Tibial nerve (tissue), 4 donors: ENCODE results near the gene GALM.

Experiments
- CTCF ChIP-seq, 5 experiments: fragments of 200-600 bp in 3 of 5; fragments of 450-650 bp in 2 of 5; sonication (generic) in 3 of 5; IDR thresholded peaks; one replicate each; pipeline ENCODE4 v1.5.1; 2016 to 2019; ENCODE audit warnings: antibody characterized with exemption in 5 of 5, mild to moderate bottlenecking in 3 of 5, moderate library complexity in 2 of 5
- EP300 ChIP-seq, 2 donors: sonication (generic); formaldehyde crosslinking; IDR thresholded peaks; one replicate each; pipeline ENCODE4 v1.6.1; 2017; ENCODE audit warnings: antibody characterized with exemption in 2 of 2, mild to moderate bottlenecking in 1 of 2
- POLR2A ChIP-seq, 2 donors: fragments of 450-650 bp; IDR thresholded peaks; one replicate each; pipeline ENCODE4 v1.6.1; 2017; ENCODE audit warnings: antibody characterized with exemption in 2 of 2, mild to moderate bottlenecking in 2 of 2, moderate library complexity in 2 of 2

- TF ChIP-seq POLR2A (IDR thresholded peaks at IDR 0.05) = no peak
- TF ChIP-seq CTCF (IDR thresholded peaks at IDR 0.05) = no peak
- no peak for TF ChIP-seq EP300 (IDR thresholded peaks at IDR 0.05)
Measured at GRCh38 chr2:38658613-38659012, 7.3 kb upstream of the GALM start.
